Endothelial cell of umbilical vein (primary cell): Measurements from ENCODE around the gene SLC44A1. TPM values are rescaled to one million over a fixed set of nuclear protein-coding genes. Genes with fewer than 3 reads are reported as not detected.

Experiments used
- BruUV-seq: library from RNA; stranded (reverse); fragments of 400-500 nt; replicated peaks from 2 replicates; lab custom pipeline; 2021; lab: Mats Ljungman, UMichigan
- CTCF ChIA-PET: fragments of 300-600, 350-600 bp; sonication (Branson Sonifier 250); formaldehyde crosslinking; loops from one replicate; lab custom pipeline; 2021; ENCODE audit warnings: antibody characterized with exemption, inconsistent platforms; lab: Charles Lee
- POLR2A ChIA-PET: fragments of 300-600, 350-600 bp; sonication (Branson Sonifier 250); formaldehyde crosslinking; loops from one replicate; lab custom pipeline; 2021; ENCODE audit warnings: antibody characterized with exemption, inconsistent platforms; lab: Charles Lee
- DNase-seq: peaks from one replicate; pipeline ENCODE4 v3.0.0-alpha.2; 2011; ENCODE audit warnings: low read depth, low spot score
- FAIRE-seq: peaks from 2 replicates; lab custom pipeline; 2011; peaks lifted over from hg19 to GRCh38; lab: Jason Lieb, UNC
- H2AFZ ChIP-seq: 2 replicates; pipeline ENCODE4 v1.6.0; 2012; ENCODE audit warnings: low read depth, low read length, control low read depth, inconsistent platforms
- H3K27ac ChIP-seq: 2 replicates; pipeline ENCODE4 v1.5.1; 2011; ENCODE audit warnings: low read depth, mild to moderate bottlenecking, control low read depth, low read length, moderate library complexity; ENCODE audit not compliant: insufficient read depth
- H3K27me3 ChIP-seq, 2 experiments: 2 replicates each; pipeline versions ENCODE4 v1.6.0 to v1.6.1; 2011; ENCODE audit warnings: low read length in 2 of 2, mixed read lengths in 1 of 2; ENCODE audit not compliant: control insufficient read depth in 2 of 2, insufficient read depth in 2 of 2
- H3K36me3 ChIP-seq, 2 experiments: 2 replicates in 1 of 2; 3 replicates in 1 of 2; pipeline ENCODE4 v1.5.1; 2011; ENCODE audit warnings: low read length in 2 of 2, mild to moderate bottlenecking in 1 of 2, moderate library complexity in 1 of 2; ENCODE audit not compliant: control insufficient read depth in 2 of 2, insufficient read depth in 2 of 2; ENCODE audit errors: extremely low read depth in 1 of 2
- H3K4me1 ChIP-seq: 3 replicates; pipeline ENCODE4 v1.5.1; 2011; ENCODE audit warnings: mild to moderate bottlenecking, low read length; ENCODE audit not compliant: control insufficient read depth, insufficient read depth; ENCODE audit errors: extremely low read depth
- H3K4me2 ChIP-seq: 2 replicates; pipeline ENCODE4 v1.6.1; 2011; ENCODE audit warnings: low read length, control low read depth, mixed read lengths; ENCODE audit not compliant: insufficient read depth
- H3K4me3 ChIP-seq, 3 experiments: fragments of 200-600 bp in 1 of 3; sonication (generic), shearing (Covaris generic) in 1 of 3; replicated peaks in 1 of 3; 2 replicates each; pipeline ENCODE4 v1.5.1; 2011 to 2016; ENCODE audit warnings: control low read depth in 3 of 3, low read length in 3 of 3, mild to moderate bottlenecking in 2 of 3, inconsistent platforms in 1 of 3, low read depth in 1 of 3, moderate library complexity in 1 of 3; ENCODE audit not compliant: insufficient read depth in 1 of 3
- H3K79me2 ChIP-seq: 2 replicates; pipeline ENCODE4 v1.6.0; 2012; ENCODE audit warnings: low read length, inconsistent platforms; ENCODE audit not compliant: control insufficient read depth, insufficient read depth
- H3K9ac ChIP-seq: replicated peaks from 2 replicates; pipeline ENCODE3; 2011; ENCODE audit warnings: low read length, control low read depth; ENCODE audit not compliant: insufficient read depth; ENCODE audit errors: extremely low read depth
- H3K9me1 ChIP-seq: replicated peaks from 3 replicates; pipeline ENCODE4 v1.6.0; 2011; ENCODE audit warnings: mild to moderate bottlenecking, low read length; ENCODE audit not compliant: control insufficient read depth, insufficient read depth; ENCODE audit errors: extremely low read depth
- H3K9me3 ChIP-seq: replicated peaks from 2 replicates; pipeline ENCODE4 v1.5.1; 2012; ENCODE audit warnings: low read length, inconsistent platforms; ENCODE audit not compliant: control insufficient read depth, insufficient read depth
- H4K20me1 ChIP-seq: replicated peaks from 2 replicates; pipeline ENCODE3; 2011; ENCODE audit warnings: mild to moderate bottlenecking, low read length; ENCODE audit not compliant: control insufficient read depth, insufficient read depth; ENCODE audit errors: extremely low read depth
- CTCF ChIP-seq, 2 donors: IDR thresholded peaks; 1 replicate in 1 of 2; 2 replicates in 1 of 2; pipeline ENCODE4 v1.5.1; 2011; ENCODE audit warnings: low read length in 2 of 2, mild to moderate bottlenecking in 2 of 2, moderate library complexity in 2 of 2, control low read depth in 1 of 2, inconsistent platforms in 1 of 2, low read depth in 1 of 2; ENCODE audit not compliant: insufficient read depth in 1 of 2; ENCODE audit errors: extremely low read depth in 1 of 2
- EZH2 ChIP-seq: IDR thresholded peaks from 2 replicates; pipeline ENCODE4 v1.6.1; 2012; ENCODE audit warnings: borderline replicate concordance, low read depth, mild to moderate bottlenecking, moderate library complexity, low read length, inconsistent platforms; ENCODE audit not compliant: severe bottlenecking
- FOS ChIP-seq: IDR thresholded peaks from 2 replicates; pipeline ENCODE4 v1.6.1; 2011; ENCODE audit warnings: mild to moderate bottlenecking, low read length, moderate library complexity, borderline replicate concordance; ENCODE audit not compliant: insufficient read depth
- GATA2 ChIP-seq: IDR thresholded peaks from 2 replicates; pipeline ENCODE4 v1.7.0; 2011; ENCODE audit warnings: low read depth, mild to moderate bottlenecking, moderate library complexity, mixed read lengths, low read length; ENCODE audit not compliant: insufficient read length, insufficient read depth
- JUN ChIP-seq: IDR thresholded peaks from 2 replicates; pipeline ENCODE4 v1.6.1; 2011; ENCODE audit warnings: borderline replicate concordance, low read depth; ENCODE audit not compliant: insufficient read length, insufficient read depth
- MAX ChIP-seq: IDR thresholded peaks from 2 replicates; pipeline ENCODE4 v1.6.1; 2011; ENCODE audit not compliant: insufficient read depth, insufficient read length
- MYC ChIP-seq: IDR thresholded peaks from one replicate; pipeline ENCODE4 v1.6.1; 2011; ENCODE audit warnings: mild to moderate bottlenecking, low read depth, low read length
- POLR2A ChIP-seq: IDR thresholded peaks from 2 replicates; pipeline ENCODE4 v1.6.1; 2012; ENCODE audit warnings: low read depth, mild to moderate bottlenecking, control low read depth, low read length
- POLR2AphosphoS5 ChIP-seq: IDR thresholded peaks from 2 replicates; pipeline ENCODE4 v1.6.1; 2012; ENCODE audit warnings: low read depth, mild to moderate bottlenecking, control low read depth, low read length, moderate library complexity; ENCODE audit not compliant: insufficient read depth
- dilution Hi-C: fragments of 300-500 bp; cut with MboI; formaldehyde crosslinking; loops from one replicate; pipeline ENCODE4 v1.15.0; 2019; ENCODE audit warnings: low sequenced_read_pairs; ENCODE audit not compliant: extremely low pct_ligation_motif_present
- intact Hi-C: fragments of 100-400 bp; cut with micrococcal nuclease; formaldehyde crosslinking; loops from one replicate; pipeline ENCODE4 v1.10.0; 2022
- polyA plus RNA-seq, 4 experiments: library from polyadenylated mRNA; depleted of rRNA in 3 of 4; stranded (reverse) in 3 of 4; unstranded in 1 of 4; fragments of >200 nt; gene quantifications; 2 replicates each; pipeline versions ENCODE4 v1.2.1 to v1.2.3, GENCODE V29; 2011 to 2012; ENCODE audit warnings: missing spikeins in 1 of 4
- total RNA-seq: library from RNA; stranded (reverse); gene quantifications from 2 replicates; pipeline ENCODE4 v1.2.3, GENCODE V29; 2021

Gene SLC44A1
- total and polyA plus RNA-seq, 2 donors (not counting 3 experiments of a cell fraction or from before 2014, with no cell fraction given): 16.1 to 37.7 TPM

GRCh38 chr9:105355781-105356180 lies 111.3 kb downstream of the SLC44A1 start:
- no peaks in the 10 kb centered on the region for H3K27me3 ChIP-seq
- H3K9ac ChIP-seq: no peak overlapping the region
- BruUV-seq: no TSS peak
- H3K4me3 ChIP-seq: no peak overlapping the region
- H2AFZ ChIP-seq: no peak overlapping the region
- no peaks in the 10 kb centered on the region for H3K9me1 ChIP-seq
- intact Hi-C loops: no loop called here
- ChIA-PET CTCF (interaction anchor here (1.2 kb wide), 1 partner anchor 9 kb away, joined by 3 read pairs; no protein-coding TSS in a partner anchor), POLR2A (no interaction called here)
- FAIRE-seq (no peak), DNase-seq (no peak)
- TF ChIP-seq MYC (no peak), MAX (no peak), FOS (no peak), POLR2A (no peak), POLR2AphosphoS5 (no peak), CTCF (IDR thresholded peaks at IDR 0.05; ENCODE audit: extremely low read depth in 1 of 2, insufficient read depth in 1 of 2, low read depth in 1 of 2, low read length in 2 of 2) (no peak), JUN (no peak), GATA2 (no peak), EZH2 (no peak)
- no peaks in the 10 kb centered on the region for H3K9me3 ChIP-seq
- H4K20me1 ChIP-seq: no peaks in the 10 kb centered on the region
- no peaks in the 10 kb centered on the region for H3K4me1 ChIP-seq
- dilution Hi-C loops: no loop called here
- H3K27ac ChIP-seq: no peak overlapping the region
- H3K36me3 ChIP-seq: no peaks in the 10 kb centered on the region
- H3K4me2 ChIP-seq: no peak overlapping the region
- H3K79me2 ChIP-seq: no peaks in the 10 kb centered on the region
